ENCODE measurements around the gene SF3B2. TPM values are rescaled to one million over a fixed set of nuclear protein-coding genes. Genes with fewer than 3 reads are reported as not detected.

Gene SF3B2
- polyA plus RNA-seq, 1 of the 3 experiments (the other 2 are of a cell fraction) = 128 TPM

DNA sequence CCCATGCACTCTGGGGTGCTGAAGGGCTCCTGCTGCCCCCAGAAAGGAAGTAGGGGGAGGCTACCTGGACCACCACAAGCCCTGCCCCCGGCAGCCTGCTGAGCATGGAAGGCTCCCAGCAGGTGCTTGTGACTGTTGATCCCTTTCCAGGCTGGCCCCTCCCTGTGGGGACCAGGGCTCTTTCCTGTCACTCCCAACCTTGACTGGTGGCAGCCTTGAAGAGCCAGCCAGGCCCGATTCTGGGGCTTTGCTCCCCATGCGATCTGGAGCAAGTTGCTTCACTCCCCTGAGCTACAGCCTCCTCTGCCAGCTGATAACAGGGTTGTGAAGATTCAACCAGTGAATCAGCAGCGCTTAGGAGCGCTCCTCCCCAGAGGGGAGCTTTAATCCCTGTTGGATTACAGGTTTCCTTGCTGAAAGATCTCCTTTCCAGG lies 44.9 kb upstream of the SF3B2 start:
- Histone ChIP-seq H3F3A (replicated peaks; ENCODE audit: insufficient read depth) (peaks cover 41% of the 10 kb centered on the region), H3K4me2 (no peak overlapping the region), H3K79me2 (ENCODE audit: insufficient read depth) (peaks cover 29% of the 10 kb centered on the region), H3K27ac (ENCODE audit: low read depth in 2 of 2, low read length in 1 of 2) (no peak overlapping the region), H3K9me2 (no peaks in the 10 kb centered on the region), H3K36me3 (replicated peaks in 1 of 2; ENCODE audit: control insufficient read depth in 1 of 2, insufficient read depth in 2 of 2, low read length in 1 of 2) (peaks cover 18% of the 10 kb centered on the region in 2 experiments), H3K9ac (no peak overlapping the region), H3K27me3 (ENCODE audit: insufficient read depth) (no peaks in the 10 kb centered on the region), H3K4me1 (ENCODE audit: control insufficient read depth in 1 of 2, insufficient read depth in 2 of 2, low read depth in 1 of 2, low read length in 1 of 2) (peaks cover 6 to 10% of the 10 kb centered on the region in 2 experiments; a peak in 2 of 4 replicates), H2AFZ (ENCODE audit: low read depth) (no peak overlapping the region), H3K4me3 (ENCODE audit: low read depth in 2 of 2, low read length in 1 of 2) (no peak overlapping the region), H4K20me1 (ENCODE audit: insufficient read depth) (no peaks in the 10 kb centered on the region), H3K9me3 (no peaks in the 10 kb centered on the region)
- TF ChIP-seq FOSL2 (IDR thresholded peaks at IDR 0.05; ENCODE audit: borderline replicate concordance, low read depth) (no peak), TEAD4 (IDR thresholded peaks at IDR 0.05; ENCODE audit: borderline replicate concordance, insufficient read depth) (no peak), GATA2 (CRISPR knock-in tag; IDR thresholded peaks at IDR 0.05) (no peak), CHD2 (IDR thresholded peaks at IDR 0.05; ENCODE audit: low read length, partially characterized antibody) (no peak), NFIC (IDR thresholded peaks at IDR 0.05; ENCODE audit: borderline replicate concordance) (no peak), FOXM1 (IDR thresholded peaks at IDR 0.05; ENCODE audit: low read depth) (no peak), NRF1 (IDR thresholded peaks at IDR 0.05; ENCODE audit: low read depth, low read length) (no peak), FOXJ3 (CRISPR knock-in tag; IDR thresholded peaks at IDR 0.05) (no peak), JUND (IDR thresholded peaks at IDR 0.05) (no peak), SIN3A (IDR thresholded peaks at IDR 0.05; ENCODE audit: borderline replicate concordance, low read depth, low read length) (no peak)
- TF ChIP-seq, protein P1, sequence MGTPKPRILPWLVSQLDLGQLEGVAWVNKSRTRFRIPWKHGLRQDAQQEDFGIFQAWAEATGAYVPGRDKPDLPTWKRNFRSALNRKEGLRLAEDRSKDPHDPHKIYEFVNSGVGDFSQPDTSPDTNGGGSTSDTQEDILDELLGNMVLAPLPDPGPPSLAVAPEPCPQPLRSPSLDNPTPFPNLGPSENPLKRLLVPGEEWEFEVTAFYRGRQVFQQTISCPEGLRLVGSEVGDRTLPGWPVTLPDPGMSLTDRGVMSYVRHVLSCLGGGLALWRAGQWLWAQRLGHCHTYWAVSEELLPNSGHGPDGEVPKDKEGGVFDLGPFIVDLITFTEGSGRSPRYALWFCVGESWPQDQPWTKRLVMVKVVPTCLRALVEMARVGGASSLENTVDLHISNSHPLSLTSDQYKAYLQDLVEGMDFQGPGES (IDR thresholded peaks at IDR 0.05; ENCODE audit: low read depth, low read length) = no peak
- TF ChIP-seq, protein P2, sequence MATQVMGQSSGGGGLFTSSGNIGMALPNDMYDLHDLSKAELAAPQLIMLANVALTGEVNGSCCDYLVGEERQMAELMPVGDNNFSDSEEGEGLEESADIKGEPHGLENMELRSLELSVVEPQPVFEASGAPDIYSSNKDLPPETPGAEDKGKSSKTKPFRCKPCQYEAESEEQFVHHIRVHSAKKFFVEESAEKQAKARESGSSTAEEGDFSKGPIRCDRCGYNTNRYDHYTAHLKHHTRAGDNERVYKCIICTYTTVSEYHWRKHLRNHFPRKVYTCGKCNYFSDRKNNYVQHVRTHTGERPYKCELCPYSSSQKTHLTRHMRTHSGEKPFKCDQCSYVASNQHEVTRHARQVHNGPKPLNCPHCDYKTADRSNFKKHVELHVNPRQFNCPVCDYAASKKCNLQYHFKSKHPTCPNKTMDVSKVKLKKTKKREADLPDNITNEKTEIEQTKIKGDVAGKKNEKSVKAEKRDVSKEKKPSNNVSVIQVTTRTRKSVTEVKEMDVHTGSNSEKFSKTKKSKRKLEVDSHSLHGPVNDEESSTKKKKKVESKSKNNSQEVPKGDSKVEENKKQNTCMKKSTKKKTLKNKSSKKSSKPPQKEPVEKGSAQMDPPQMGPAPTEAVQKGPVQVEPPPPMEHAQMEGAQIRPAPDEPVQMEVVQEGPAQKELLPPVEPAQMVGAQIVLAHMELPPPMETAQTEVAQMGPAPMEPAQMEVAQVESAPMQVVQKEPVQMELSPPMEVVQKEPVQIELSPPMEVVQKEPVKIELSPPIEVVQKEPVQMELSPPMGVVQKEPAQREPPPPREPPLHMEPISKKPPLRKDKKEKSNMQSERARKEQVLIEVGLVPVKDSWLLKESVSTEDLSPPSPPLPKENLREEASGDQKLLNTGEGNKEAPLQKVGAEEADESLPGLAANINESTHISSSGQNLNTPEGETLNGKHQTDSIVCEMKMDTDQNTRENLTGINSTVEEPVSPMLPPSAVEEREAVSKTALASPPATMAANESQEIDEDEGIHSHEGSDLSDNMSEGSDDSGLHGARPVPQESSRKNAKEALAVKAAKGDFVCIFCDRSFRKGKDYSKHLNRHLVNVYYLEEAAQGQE (IDR thresholded peaks at IDR 0.05; ENCODE audit: low read depth, low read length) = no peak
- TF ChIP-seq, protein P3, sequence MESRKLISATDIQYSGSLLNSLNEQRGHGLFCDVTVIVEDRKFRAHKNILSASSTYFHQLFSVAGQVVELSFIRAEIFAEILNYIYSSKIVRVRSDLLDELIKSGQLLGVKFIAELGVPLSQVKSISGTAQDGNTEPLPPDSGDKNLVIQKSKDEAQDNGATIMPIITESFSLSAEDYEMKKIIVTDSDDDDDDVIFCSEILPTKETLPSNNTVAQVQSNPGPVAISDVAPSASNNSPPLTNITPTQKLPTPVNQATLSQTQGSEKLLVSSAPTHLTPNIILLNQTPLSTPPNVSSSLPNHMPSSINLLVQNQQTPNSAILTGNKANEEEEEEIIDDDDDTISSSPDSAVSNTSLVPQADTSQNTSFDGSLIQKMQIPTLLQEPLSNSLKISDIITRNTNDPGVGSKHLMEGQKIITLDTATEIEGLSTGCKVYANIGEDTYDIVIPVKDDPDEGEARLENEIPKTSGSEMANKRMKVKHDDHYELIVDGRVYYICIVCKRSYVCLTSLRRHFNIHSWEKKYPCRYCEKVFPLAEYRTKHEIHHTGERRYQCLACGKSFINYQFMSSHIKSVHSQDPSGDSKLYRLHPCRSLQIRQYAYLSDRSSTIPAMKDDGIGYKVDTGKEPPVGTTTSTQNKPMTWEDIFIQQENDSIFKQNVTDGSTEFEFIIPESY (IDR thresholded peaks at IDR 0.05; ENCODE audit: borderline replicate concordance, low read depth) = no peak
- TF ChIP-seq, protein P4, sequence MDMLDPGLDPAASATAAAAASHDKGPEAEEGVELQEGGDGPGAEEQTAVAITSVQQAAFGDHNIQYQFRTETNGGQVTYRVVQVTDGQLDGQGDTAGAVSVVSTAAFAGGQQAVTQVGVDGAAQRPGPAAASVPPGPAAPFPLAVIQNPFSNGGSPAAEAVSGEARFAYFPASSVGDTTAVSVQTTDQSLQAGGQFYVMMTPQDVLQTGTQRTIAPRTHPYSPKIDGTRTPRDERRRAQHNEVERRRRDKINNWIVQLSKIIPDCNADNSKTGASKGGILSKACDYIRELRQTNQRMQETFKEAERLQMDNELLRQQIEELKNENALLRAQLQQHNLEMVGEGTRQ (IDR thresholded peaks at IDR 0.05; ENCODE audit: borderline replicate concordance, low read depth, low read length) = no peak
- WGBS (ENCODE audit: low lambda C conversion rate) = 91% methylated on average over 4 of the region's 5 CpGs
- CTCF ChIA-PET = interaction anchor here (1.9 kb wide), 1 partner anchor 15 kb away, joined by 8 read pairs; no protein-coding TSS in a partner anchor
- peak; percentile 20 for DNase-seq
- POLR2A ChIA-PET = interaction anchor here (1.0 to 1.6 kb wide), 2 partner anchors 28 to 38 kb away, joined by 3 to 6 read pairs; no protein-coding TSS in a partner anchor

All from SK-N-SH (cell line).